Posterior cingulate gyrus (tissue), 11 donors: ENCODE data around the gene TNFRSF1A.
"Not testable (repeated sequence)": the region's sequence is repeated elsewhere in the genome, so short reads cannot be mapped to it uniquely, and the experiment has no call there.

ENCODE experiments used
- DNase-seq, 10 donors: peaks; one replicate each; pipeline versions ENCODE4 v3.0.0 to v3.0.0-alpha.2; 2020 to 2021; ENCODE audit warnings: mixed read lengths in 3 of 10
- intact Hi-C: fragments of 100-400 bp; cut with DNase I; formaldehyde crosslinking; loops from one replicate; pipeline ENCODE4 v1.15.1; 2023

TNFRSF1A gene

GRCh38 chr12:6340745-6341416 lies 995 bp downstream of the TNFRSF1A start:
- DNase-seq = no peak
- intact Hi-C loops = no loop called here

GRCh38 chr12:6340032-6340638 lies 1.7 kb downstream of the TNFRSF1A start:
- intact Hi-C loops = no loop called here
- peak in 1 of 10 donors; percentile 85 for DNase-seq

- no peak for DNase-seq
- intact Hi-C loops = loop anchor here (10.0 kb wide), 1 partner anchor 116 kb away; the partner anchor contains the start of gene TAPBPL
Measured at GRCh38 chr12:6338955-6339354, 2.9 kb downstream of the TNFRSF1A start.

- DNase-seq = not testable (repeated sequence)
- intact Hi-C loops = loop anchor here (10.0 kb wide), 1 partner anchor 116 kb away; the partner anchor contains the start of gene TAPBPL
Measured at GRCh38 chr12:6338536-6338935, 3.3 kb downstream of the TNFRSF1A start.

GRCh38 chr12:6337958-6338433 lies 3.9 kb downstream of the TNFRSF1A start:
- DNase-seq = no peak
- intact Hi-C loops = loop anchor here (10.0 kb wide), 1 partner anchor 117 kb away; the partner anchor contains the start of gene TAPBPL

- intact Hi-C loops = loop anchor here (10.0 kb wide), 1 partner anchor 118 kb away; the partner anchor contains the start of gene TAPBPL
- DNase-seq = no peak
Measured at GRCh38 chr12:6336889-6337853, 4.7 kb downstream of the TNFRSF1A start.

GRCh38 chr12:6336079-6336888 lies 5.6 kb downstream of the TNFRSF1A start:
- intact Hi-C loops = loop anchor here (10.0 kb wide), 1 partner anchor 119 kb away; the partner anchor contains the start of gene TAPBPL

GRCh38 chr12:6335451-6336078 lies 6.3 kb downstream of the TNFRSF1A start:
- intact Hi-C loops = loop anchor here (10.0 kb wide), 1 partner anchor 119 kb away; the partner anchor contains the start of gene TAPBPL
- DNase-seq = peak in 2 of 10 donors; percentile 45 to 79

More at GRCh38 chr12:6336079-6336888, 5.6 kb downstream of the TNFRSF1A start:
- peak; percentile 20 to 94 (median 55) for DNase-seq

- intact Hi-C loops = loop anchor here (10.0 kb wide), 1 partner anchor 120 kb away; the partner anchor contains the start of gene TAPBPL
- DNase-seq = no peak
Measured at GRCh38 chr12:6334940-6335450, 6.9 kb downstream of the TNFRSF1A start.

- intact Hi-C loops = loop anchor here (10.0 kb wide), 1 partner anchor 120 kb away; the partner anchor contains the start of gene TAPBPL
- DNase-seq = no peak
Measured at GRCh38 chr12:6334359-6334758, 7.5 kb downstream of the TNFRSF1A start.

- intact Hi-C loops = loop anchor here (10.0 kb wide), 1 partner anchor 121 kb away; the partner anchor contains the start of gene TAPBPL
- no peak for DNase-seq
Measured at GRCh38 chr12:6333566-6333965, 8.3 kb downstream of the TNFRSF1A start.

- intact Hi-C loops = loop anchor here (10.0 kb wide), 1 partner anchor 122 kb away; the partner anchor contains the start of gene TAPBPL
- no peak for DNase-seq
Measured at GRCh38 chr12:6333029-6333428, 8.8 kb downstream of the TNFRSF1A start.

- DNase-seq = no peak
- intact Hi-C loops = loop anchor here (10.0 kb wide), 1 partner anchor 122 kb away; the partner anchor contains the start of gene TAPBPL
Measured at GRCh38 chr12:6332459-6332858, 9.4 kb downstream of the TNFRSF1A start.

- intact Hi-C loops = loop anchor here (10.0 kb wide), 1 partner anchor 124 kb away; the partner anchor contains the start of gene TAPBPL
Measured at GRCh38 chr12:6330999-6331714, 10.7 kb downstream of the TNFRSF1A start.

GRCh38 chr12:6330192-6330591 lies 11.7 kb downstream of the TNFRSF1A start:
- intact Hi-C loops = loop anchor here (10.0 kb wide), 1 partner anchor 125 kb away; the partner anchor contains the start of gene TAPBPL
- DNase-seq = no peak

More at GRCh38 chr12:6330999-6331714, 10.7 kb downstream of the TNFRSF1A start:
- DNase-seq = no peak

- intact Hi-C loops = loop anchor here (10.0 kb wide), 1 partner anchor 125 kb away; the partner anchor contains the start of gene TAPBPL
- no peak for DNase-seq
Measured at GRCh38 chr12:6329703-6330064, 12.2 kb downstream of the TNFRSF1A start.

GRCh38 chr12:6328945-6329702 lies 12.8 kb downstream of the TNFRSF1A start:
- intact Hi-C loops = no loop called here
- peak in 3 of 10 donors; percentile 87 to 94 (median 87) for DNase-seq
